HG02852 (cell line): ENCODE results near the gene SLC16A11.

Experiments
- ATAC-seq: cut with Tn5 transposase; IDR thresholded peaks from one replicate; pipeline ENCODE4 v1.9.1; 2021; ENCODE audit warnings: mild to moderate bottlenecking, moderate library complexity; ENCODE audit not compliant: unreplicated experiment

The SLC16A11 gene

DNA sequence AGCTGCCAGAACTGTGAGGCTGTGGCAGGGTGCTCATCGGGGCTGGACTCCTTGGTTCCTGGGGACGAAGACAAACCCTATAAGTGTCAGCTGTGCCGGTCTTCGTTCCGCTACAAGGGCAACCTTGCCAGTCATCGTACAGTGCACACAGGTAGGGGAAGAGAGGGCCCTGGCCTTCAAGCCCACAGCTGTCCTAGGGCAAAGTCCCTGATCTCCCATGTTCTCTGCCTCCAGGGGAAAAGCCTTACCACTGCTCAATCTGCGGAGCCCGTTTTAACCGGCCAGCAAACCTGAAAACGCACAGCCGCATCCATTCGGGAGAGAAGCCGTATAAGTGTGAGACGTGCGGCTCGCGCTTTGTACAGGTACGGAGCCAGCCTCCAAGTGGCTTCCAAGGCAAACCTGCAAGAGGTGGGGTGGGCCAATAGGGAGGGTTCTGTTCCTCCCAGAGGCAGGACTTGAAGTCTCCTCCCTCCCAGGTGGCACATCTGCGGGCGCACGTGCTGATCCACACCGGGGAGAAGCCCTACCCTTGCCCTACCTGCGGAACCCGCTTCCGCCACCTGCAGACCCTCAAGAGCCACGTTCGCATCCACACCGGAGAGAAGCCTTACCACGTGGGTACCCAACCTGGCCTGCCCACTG, 17.3 kb downstream of the SLC16A11 start:
- no peak for ATAC-seq

DNA sequence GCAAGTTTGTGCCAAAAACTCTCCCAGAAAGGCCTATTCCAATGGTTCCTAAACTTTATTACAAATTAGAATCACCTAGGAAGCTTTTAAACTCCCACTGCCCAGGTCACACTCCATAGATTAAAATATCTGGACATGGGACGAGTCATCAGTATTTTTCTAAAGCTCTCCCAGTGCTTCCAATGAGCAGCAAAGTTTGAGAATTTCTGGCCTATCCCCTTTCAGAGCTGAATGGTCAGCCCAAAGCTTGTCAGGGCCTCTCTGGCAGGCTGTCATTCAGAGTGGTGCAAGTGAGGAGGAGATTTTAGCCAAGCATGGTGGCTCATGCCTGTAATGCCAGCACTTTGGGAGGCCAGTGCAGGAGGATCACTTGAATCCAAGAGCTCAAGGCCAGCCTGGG, 18.6 kb downstream of the SLC16A11 start:
- ATAC-seq = no peak

GRCh38 chr17:7024402-7024785, 19.5 kb downstream of the SLC16A11 start:
- no peak for ATAC-seq

DNA sequence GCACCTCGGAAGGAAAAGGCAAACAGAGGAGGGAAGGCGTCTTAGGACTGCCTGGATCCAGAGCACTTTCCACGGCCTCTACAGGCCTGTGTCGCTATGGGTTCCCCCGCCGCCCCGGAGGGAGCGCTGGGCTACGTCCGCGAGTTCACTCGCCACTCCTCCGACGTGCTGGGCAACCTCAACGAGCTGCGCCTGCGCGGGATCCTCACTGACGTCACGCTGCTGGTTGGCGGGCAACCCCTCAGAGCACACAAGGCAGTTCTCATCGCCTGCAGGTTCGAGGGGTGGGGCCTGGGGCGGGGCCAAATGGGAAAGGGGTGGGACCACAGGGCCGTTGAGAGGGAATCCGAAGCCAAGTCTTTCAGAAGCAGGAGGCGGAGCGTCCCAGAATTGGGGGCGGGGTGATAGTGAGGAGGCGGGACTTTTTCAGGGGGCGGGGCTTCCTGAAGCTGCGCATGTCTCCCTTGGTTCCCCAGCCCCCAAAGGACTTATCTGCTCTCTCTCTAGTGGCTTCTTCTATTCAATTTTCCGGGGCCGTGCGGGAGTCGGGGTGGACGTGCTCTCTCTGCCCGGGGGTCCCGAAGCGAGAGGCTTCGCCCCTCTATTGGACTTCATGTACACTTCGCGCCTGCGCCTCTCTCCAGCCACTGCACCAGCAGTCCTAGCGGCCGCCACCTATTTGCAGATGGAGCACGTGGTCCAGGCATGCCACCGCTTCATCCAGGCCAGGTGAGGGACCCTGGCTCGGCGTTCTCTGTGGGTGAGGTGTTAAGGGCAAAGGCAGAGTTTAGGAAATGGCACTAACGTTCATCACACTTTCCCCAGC, 20.1 kb downstream of the SLC16A11 start:
- ATAC-seq = no peak

DNA sequence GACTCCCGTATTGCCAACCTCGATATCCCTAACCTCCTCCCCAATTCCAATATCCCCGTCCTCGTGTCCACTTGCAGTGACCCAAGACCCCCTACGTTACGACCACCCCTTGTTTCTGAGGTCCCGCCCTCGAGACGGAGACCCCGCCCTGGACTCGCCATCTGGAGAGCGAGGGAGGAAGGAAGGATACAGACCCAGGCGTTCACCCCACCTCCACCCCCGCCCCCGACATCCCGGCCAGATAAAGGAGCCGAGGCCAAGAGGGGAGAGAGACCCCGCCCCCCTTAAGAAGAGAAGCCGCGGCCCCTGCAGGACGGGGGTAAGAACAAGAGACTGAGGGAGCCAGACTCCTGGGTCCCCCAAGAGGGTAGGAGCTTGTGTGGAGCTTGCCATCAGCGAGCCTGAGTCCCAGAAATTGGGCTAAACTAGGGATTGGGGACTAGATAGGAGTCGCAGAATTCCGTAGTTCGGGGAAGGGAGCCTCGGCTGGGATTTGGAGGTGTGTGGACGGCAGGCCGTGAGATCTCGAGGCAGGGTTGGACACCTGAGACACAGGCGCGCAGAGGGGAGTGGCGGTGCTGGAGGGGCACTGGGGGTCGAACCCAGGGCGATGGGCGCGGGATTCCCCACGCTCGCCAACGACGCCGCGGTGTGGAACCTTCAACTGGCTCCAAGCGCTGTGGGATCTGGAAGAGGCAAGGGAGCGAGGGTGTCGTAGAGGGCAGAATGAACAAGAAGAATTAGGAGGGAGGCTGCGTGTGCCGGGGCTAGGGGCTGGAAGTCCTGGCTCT, 20.9 kb downstream of the SLC16A11 start, which contains the start of gene BCL6B:
Gene BCL6B, plus strand, starts transcription at position 270 of the 791 bp plus-strand sequence. CDS start 622 bp downstream, outside the sequence.
- ATAC-seq = no peak

DNA sequence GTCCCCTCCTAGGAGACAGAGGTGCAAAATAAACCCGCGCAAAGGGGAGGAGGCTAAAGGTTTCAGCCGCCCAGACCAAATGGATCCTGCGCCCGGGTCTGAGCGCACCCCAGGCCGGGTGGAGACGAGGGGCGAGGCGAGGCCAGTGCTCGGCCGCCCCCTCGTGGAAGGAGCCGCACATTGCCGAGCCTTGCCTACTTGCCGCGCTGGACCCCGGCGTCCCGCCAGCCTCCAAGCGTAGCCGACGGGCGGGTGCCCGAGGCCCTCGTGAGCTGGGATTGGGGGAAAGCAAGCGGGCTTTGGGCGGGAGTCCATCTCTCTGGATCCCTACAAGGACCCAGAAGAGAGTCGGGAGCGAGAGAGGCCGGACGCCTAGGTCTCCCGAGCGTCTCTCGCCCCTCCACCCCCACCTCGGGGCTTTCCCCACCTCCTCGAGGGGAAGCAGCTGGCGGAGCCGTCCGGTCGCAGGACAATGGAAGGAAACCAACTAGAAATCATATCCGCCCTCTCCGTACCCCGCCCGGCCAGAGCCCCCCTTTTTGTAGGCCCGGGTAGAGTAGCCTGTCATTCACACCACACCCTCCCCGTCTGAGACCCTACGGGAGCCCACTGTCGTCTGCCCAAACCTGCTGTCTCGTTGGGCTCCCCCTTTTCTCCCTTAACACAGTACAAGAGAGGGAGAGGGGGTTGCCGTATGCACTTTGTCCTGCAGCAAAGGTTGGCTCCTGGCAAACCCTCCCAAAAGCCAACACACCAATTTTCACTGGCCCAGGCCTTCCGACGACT, 21.7 kb downstream of the SLC16A11 start:
- peak; percentile 63 for ATAC-seq

GRCh38 chr17:7020894-7021664, 22.8 kb downstream of the SLC16A11 start:
- no peak for ATAC-seq

DNA sequence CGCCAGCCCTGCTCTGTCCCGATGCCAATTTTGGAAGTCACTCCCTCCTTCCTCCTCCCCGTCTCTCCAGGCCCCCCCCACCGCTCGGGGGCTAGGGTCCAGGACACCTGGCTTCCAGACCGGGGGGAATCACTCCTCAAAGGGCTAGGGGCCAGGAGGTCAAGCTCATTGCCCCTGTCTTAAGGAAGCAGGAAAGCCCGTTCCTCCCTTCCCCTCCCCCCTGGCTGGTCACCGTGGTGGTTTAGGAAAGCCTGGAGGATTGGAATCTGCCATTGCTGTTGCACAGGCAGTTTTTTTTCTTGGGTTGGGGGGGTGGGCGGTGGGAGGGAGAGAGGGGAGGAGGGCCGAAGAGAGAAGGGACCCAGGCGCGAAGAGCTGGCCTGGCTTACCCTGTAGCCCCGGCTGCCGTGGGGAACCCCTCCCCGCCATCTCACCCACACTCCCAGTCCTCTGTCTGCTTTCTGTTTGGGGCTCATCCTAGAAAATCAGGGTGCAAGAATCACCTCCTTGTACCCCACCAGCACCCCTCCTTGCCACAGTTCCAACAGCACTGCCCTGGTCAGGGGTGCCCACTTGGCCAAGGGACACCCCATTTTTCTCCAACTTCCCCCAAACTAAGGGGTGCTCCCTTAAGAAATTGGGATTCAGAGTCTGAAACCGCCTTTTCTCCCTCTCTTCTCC, 23.9 kb downstream of the SLC16A11 start:
- no peak for ATAC-seq

GRCh38 chr17:7019367-7019766, 24.5 kb downstream of the SLC16A11 start:
- no peak for ATAC-seq

DNA sequence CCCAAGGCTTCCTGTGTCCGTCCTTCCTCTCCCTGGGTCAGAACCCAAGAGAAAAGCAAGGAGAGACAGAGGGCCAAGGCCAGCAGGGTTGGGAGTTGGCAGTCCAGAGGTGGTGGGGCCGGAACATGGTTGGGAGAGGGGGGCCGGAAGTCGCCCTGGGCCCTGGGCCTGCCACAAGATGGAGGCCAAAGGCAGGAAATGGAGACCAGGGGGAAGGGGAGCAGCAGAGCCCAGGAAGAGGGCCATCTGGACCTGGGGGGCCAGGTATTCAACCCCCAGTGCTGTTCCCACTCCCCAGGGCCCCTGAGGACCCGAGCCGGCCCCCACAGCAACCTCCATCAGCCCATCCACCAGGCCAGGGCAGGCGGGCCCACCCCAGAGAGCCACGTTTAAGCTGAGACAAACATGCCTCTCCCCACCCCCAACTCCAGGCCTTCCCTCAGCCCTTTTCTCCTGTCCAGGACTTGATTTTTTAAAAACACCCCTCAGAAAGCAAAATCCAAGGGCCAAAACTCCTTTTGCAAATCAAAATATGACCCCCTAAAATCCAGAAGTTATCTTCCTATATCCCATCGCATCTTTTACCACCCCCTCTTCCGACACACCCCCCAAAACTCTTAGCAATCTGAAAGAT, 25.4 kb downstream of the SLC16A11 start:
- ATAC-seq = no peak

- ATAC-seq = no peak
These were observed 26.1 kb downstream of the SLC16A11 start for GRCh38 chr17:7017827-7018200.

DNA sequence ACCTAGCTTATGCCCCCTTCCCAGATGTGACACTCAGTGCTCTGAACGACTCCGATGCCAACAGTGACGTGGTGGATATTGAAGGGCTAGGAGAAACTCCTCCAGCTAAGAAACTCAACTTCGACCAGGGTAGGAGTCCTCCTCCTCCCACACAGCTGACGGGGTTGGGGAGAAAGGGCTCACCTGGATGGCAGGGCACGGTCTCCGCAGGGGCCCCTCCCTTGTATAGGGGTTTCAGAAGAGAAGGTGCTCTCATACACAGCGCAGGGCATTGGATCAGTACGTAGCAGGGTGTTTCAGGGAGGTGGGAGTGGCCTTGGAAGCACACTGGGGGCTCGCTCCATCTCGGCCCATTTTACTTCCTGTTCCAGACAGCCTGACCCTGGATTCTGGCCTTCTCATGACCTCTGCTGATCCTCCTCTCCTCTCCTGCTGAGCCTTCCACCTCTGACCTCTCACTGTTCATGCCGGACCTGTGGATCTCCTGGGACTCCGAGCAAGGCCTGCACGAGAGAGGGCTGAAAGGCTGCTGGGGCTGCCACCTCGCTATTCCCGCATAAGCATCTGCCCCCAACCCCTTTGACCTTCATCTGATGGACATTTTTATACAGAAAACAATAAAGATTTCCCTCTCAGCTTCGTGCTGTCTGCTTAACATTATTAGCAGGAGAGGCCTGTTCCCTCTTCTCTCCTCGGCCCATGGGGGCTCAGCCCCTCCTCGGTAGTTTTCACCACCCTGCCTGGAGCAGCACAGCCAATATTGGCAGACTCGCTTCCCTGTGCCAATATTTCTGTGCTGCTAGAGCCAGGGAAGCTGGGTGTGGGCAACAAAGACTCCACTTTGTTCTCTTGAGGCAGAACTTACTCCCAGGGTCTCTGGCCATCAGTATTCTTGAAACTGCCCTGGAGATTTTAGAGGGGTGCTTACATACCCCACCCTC, 26.7 kb downstream of the SLC16A11 start:
- no peak for ATAC-seq

DNA sequence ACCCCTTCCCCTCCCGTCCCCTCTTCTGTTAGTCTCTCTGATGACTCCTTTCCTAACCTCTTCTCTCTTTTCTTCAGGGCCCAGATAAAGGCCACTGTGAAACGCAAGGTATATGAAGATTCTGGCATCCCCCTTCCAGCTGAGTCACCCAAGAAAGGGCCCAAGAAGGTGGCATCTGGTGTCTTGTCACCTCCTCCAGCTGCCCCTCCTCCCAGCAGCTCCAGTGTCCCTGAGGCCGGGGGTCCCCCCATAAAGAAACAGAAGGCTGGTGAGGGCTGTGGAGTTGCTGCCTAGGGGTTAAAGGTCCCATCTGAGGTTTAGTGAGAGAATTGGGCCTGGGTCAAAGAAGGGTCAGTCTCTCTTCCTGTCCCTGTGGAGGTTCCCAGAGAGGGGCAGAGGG, 27.5 kb downstream of the SLC16A11 start:
- no peak for ATAC-seq

DNA sequence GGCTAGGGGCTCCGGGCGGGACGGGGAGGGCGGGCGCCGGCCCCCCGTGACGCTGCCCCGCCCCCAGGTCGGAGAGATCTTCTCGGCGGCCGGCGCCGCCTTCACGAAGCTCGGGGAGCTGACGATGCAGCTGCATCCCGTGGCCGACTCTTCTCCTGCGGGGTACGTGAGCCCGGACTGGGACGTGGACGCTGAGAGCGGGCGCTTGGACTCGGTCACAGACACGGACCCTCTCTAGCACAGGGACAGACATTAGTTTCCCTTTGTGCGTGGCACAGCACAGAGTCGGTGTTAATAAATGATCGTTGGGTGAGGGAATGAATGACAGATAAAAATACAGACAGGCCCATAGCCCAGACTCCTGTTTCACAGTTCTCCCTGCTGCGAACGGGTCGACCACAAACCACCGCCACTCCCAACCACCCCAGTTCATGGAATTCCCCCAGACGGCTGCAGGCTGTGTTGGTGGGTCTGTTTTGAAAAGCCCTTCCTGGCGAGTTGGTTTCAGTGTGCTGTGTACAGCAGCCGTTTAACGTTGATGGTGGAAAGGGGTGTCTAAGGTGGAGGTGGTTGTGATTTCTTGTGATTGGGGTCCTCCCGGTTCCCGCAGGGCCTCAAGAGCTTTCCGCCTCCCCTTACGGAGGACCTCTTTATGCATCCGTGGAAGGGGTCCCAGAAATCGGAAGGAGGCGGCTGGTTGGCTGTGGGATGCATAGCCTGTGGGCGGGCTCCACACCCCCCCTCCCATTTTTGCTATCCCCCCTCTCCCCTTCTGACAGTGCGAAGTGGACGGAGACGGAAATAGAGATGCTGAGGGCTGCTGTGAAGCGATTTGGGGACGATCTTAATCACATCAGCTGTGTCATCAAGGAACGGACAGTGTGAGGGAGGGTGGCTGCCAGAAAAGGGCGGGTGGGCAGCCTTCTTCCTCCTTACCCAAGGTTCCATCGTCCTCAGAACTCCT, 28.6 kb downstream of the SLC16A11 start:
- peak; percentile 25 for ATAC-seq

DNA sequence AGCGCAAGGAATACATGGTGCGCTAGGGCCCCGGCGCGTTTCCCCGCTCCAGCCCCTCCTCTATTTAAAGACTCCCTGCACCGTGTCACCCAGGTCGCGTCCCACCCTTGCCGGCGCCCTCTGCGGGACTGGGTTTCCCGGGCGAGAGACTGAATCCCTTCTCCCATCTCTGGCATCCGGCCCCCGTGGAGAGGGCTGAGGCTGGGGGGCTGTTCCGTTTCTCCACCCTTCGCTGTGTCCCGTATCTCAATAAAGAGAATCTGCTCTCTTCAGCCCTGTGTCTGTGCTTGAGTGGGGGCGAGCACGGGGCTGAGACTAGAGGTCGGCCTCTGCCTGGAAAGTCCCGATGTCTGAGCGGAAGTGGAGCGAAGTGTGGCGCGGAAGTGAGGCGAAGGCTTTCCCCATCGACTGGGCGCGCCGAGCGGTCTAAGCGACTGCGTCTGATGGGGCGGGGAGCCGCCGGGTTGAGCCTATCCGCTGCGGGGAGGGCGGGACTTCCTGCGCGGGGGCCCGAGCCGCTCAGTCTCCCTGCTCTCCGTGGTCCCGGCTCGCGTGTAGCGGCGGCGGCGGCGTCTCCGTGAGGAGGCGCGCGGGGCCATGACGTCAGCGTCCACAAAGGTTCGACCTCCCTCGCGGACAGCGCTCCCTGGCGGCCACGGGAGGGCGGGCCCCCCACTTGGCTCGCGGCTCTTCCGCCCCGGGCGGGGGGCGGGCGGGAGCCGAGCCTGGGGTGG, 29.5 kb downstream of the SLC16A11 start:
- ATAC-seq = peak; percentile 82

- no peak for ATAC-seq
These were observed 32.0 kb downstream of the SLC16A11 start for GRCh38 chr17:7011942-7012254.
